Testis (tissue), 3 donors: Measurements from ENCODE around the gene DNAJC11. TPM values are rescaled to one million over a fixed set of nuclear protein-coding genes. Genes with fewer than 3 reads are reported as not detected.

Experiments
- DNase-seq: peaks from one replicate; pipeline ENCODE4 v3.0.0-alpha.2; 2019
- H3K27ac ChIP-seq, 2 donors: fragments of 200-600 bp; sonication (generic); one replicate each; pipeline ENCODE4 v1.5.1; 2019
- H3K27me3 ChIP-seq: fragments of 200-600 bp; sonication (generic); one replicate; pipeline ENCODE4 v1.5.1; 2019
- H3K36me3 ChIP-seq: fragments of 200-600 bp; sonication (generic); one replicate; pipeline ENCODE4 v1.5.1; 2017; ENCODE audit warnings: low read depth; ENCODE audit errors: missing control alignments
- H3K4me1 ChIP-seq: fragments of 200-600 bp; sonication (generic); one replicate; pipeline ENCODE4 v1.5.1; 2019
- H3K4me3 ChIP-seq, 2 donors: fragments of 200-600 bp; sonication (generic); one replicate each; pipeline ENCODE4 v1.5.1; 2017 to 2019
- H3K9me3 ChIP-seq: fragments of 200-600 bp; sonication (generic); one replicate; pipeline ENCODE4 v1.5.1; 2017
- POLR2A ChIP-seq: fragments of 450-650 bp; IDR thresholded peaks from one replicate; pipeline ENCODE4 v1.6.1; 2017; ENCODE audit warnings: antibody characterized with exemption, mild to moderate bottlenecking, moderate library complexity
- WGBS, 2 donors: methylation state at CpG; one replicate each; pipeline ENCODE4 v1.1.5; 2018; 5-methylcytosine and 5-hydroxymethylcytosine counted together
- intact Hi-C: fragments of 100-400 bp; cut with DNase I; formaldehyde crosslinking; loops from one replicate; pipeline ENCODE4 v1.15.1; 2023; ENCODE audit warnings: low total_unique reads
- polyA plus RNA-seq: library from polyadenylated mRNA; stranded (reverse); fragments of 350-450 nt; fragmentation: Illumina TruSeq; extraction: RNeasy Lipid Tissue Mini Kit (QIAGEN cat#74804); gene quantifications from one replicate; pipeline ENCODE4 v1.2.3, GENCODE V29; 2014; ENCODE audit warnings: low read depth, low replicate concordance; ENCODE audit not compliant: insufficient read depth
- total RNA-seq, 2 donors: library from RNA; depleted of rRNA; stranded (reverse); fragments of >200 nt; gene quantifications; one replicate each; pipeline ENCODE4 v1.2.3, GENCODE V29; 2016
- TF ChIP-seq, protein P1 (sequence below), 3 experiments: fragments of 450-650 bp in 2 of 3; fragments of 200-600 bp in 1 of 3; sonication (generic) in 1 of 3; IDR thresholded peaks; one replicate each; pipeline ENCODE4 v1.5.1; 2016 to 2019; ENCODE audit warnings: antibody characterized with exemption in 3 of 3, mild to moderate bottlenecking in 2 of 3, moderate library complexity in 1 of 3

DNAJC11 gene
- total and polyA plus RNA-seq, 3 donors from 2014 or later, result 41.5 to 53.3 (median 52.7) TPM

DNA sequence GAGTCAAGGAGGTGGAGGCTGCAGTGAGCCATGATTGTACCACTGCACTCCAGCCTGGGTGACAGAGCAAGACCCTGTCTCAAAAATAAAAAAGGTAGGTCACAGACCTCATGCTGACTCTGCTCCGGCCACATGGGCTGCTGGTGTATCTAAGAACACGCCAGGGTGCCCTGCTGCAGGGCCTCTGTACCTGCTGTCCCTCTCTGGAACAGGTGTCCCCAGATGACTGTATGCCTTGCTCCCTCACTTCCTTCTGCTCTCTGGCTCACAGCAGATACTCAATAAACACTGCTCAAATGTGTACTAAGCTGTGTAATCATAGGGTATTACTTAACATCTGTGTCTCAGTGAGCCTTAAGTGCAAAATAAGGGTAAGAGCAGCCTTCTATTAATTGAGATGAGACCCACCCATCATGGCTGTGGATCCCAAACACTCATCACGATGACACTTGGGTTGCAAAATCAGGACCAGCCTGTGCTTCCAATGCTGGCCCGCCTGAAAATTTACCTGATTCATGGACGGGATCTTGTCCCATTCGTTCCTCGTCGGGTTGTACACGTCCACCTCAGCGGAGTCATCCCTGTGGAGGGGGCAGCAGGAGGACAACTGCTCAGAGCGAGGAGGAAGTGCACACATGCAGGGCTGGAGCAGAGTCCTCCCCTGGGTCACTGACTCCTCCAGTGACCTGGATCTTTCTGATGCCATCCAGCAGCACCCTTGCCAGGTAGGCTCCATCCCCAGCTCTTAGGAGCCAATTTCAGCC lies 106.5 kb downstream of the DNAJC11 start:
- no peaks in the 10 kb centered on the region for H3K36me3 ChIP-seq
- no peak overlapping the region for H3K27ac ChIP-seq

GRCh38 chr1:6593810-6594209 lies 107.8 kb downstream of the DNAJC11 start:
- Histone ChIP-seq H3K27ac (no peak overlapping the region), H3K4me1 (peaks cover 15% of the 10 kb centered on the region), H3K27me3 (no peaks in the 10 kb centered on the region), H3K36me3 (no peaks in the 10 kb centered on the region), H3K9me3 (no peaks in the 10 kb centered on the region), H3K4me3 (no peak overlapping the region)
- 91 to 95% methylated on average over 8 to 15 of the region's 15 CpGs for WGBS, 2 donors
- DNase-seq, result no peak
- intact Hi-C loops, result no loop called here
- TF ChIP-seq, protein P1, sequence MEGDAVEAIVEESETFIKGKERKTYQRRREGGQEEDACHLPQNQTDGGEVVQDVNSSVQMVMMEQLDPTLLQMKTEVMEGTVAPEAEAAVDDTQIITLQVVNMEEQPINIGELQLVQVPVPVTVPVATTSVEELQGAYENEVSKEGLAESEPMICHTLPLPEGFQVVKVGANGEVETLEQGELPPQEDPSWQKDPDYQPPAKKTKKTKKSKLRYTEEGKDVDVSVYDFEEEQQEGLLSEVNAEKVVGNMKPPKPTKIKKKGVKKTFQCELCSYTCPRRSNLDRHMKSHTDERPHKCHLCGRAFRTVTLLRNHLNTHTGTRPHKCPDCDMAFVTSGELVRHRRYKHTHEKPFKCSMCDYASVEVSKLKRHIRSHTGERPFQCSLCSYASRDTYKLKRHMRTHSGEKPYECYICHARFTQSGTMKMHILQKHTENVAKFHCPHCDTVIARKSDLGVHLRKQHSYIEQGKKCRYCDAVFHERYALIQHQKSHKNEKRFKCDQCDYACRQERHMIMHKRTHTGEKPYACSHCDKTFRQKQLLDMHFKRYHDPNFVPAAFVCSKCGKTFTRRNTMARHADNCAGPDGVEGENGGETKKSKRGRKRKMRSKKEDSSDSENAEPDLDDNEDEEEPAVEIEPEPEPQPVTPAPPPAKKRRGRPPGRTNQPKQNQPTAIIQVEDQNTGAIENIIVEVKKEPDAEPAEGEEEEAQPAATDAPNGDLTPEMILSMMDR (IDR thresholded peaks at IDR 0.05), result no peak
- no peak for TF ChIP-seq POLR2A

More for the DNA sequence above, 106.5 kb downstream of the DNAJC11 start:
- H3K4me1 ChIP-seq, result peaks cover 28% of the 10 kb centered on the region
- H3K27me3 ChIP-seq, result no peaks in the 10 kb centered on the region
- no peaks in the 10 kb centered on the region for H3K9me3 ChIP-seq
- intact Hi-C loops, result no loop called here
- no peak for TF ChIP-seq POLR2A
- TF ChIP-seq, protein P1 (IDR thresholded peaks at IDR 0.05), result no peak
- no peak overlapping the region for H3K4me3 ChIP-seq
- no peak for DNase-seq
- WGBS, 2 donors, result 92 to 93% methylated on average over 11 of the region's 11 CpGs

- Histone ChIP-seq H3K36me3 (no peaks in the 10 kb centered on the region), H3K27me3 (no peaks in the 10 kb centered on the region), H3K27ac (no peak overlapping the region), H3K9me3 (no peaks in the 10 kb centered on the region), H3K4me3 (no peak overlapping the region), H3K4me1 (peaks cover 18% of the 10 kb centered on the region)
- intact Hi-C loops, result no loop called here
- WGBS, 2 donors, result 89 to 92% methylated on average over 6 to 38 of the region's 38 CpGs
- no peak for DNase-seq
- TF ChIP-seq, protein P1 (IDR thresholded peaks at IDR 0.05), result no peak
- no peak for TF ChIP-seq POLR2A
Measured at GRCh38 chr1:6592865-6593593, 108.6 kb downstream of the DNAJC11 start.

DNA sequence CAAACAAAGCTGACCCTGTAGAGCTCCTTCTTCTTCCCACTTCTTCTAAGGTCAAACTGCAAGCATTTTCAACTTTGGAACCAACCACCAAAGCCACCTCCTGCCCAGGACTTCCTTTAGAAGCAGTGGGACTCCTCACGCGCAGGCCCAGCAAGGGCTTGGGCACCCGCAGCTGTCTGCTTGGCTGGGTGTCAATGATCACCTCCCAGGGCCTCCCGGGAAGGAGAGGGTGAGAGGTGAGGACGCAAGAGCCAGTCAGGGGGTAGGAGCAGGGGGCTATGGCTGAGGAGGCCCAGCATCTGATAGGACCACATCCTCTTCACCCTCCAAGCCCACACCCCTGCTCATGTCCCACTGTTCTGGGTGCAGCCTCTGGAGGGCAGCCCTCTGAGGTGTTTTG lies 109.2 kb downstream of the DNAJC11 start:
- H3K27ac ChIP-seq, result no peak overlapping the region
- WGBS, 2 donors, result 42 to 90% methylated on average over 3 to 5 of the region's 5 CpGs
- intact Hi-C loops, result no loop called here
- H3K27me3 ChIP-seq, result no peaks in the 10 kb centered on the region
- TF ChIP-seq POLR2A, result no peak
- TF ChIP-seq, protein P1 (IDR thresholded peaks at IDR 0.05), result no peak
- H3K36me3 ChIP-seq, result no peaks in the 10 kb centered on the region
- peaks cover 19% of the 10 kb centered on the region for H3K4me1 ChIP-seq
- DNase-seq, result no peak
- H3K9me3 ChIP-seq, result no peaks in the 10 kb centered on the region
- no peak overlapping the region for H3K4me3 ChIP-seq
